Measurements from ENCODE around the gene NOS1. TPM values are rescaled to one million over a fixed set of nuclear protein-coding genes. Genes with fewer than 3 reads are reported as not detected.

NOS1 gene
- total RNA-seq, 1 donor = not detected

DNA sequence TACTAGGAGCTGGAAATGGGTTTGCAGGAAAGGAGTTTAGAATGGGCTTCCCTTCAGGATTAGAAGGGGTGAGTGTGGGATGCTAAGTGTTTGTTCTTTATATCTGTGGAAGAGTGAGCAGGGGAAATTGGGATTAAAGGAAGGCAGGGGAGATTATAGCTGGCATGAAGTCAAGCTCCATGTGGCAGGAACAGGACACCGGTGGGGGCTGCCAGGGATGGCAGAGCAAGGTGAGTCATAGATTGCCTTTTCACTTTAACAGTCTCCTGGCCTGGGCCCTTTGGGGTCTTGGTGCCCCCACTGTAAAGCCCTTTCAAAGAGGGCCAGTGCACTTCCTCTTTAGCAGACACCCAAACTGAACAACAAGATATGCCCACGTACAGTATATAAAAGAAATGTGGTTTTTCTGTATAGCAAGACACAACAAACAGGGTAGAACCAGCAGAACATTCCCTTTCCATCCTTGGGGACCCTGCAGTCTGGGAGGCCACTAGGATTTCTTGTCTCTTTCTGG lies 148.1 kb downstream of the NOS1 start:
- TF ChIP-seq, protein P1, sequence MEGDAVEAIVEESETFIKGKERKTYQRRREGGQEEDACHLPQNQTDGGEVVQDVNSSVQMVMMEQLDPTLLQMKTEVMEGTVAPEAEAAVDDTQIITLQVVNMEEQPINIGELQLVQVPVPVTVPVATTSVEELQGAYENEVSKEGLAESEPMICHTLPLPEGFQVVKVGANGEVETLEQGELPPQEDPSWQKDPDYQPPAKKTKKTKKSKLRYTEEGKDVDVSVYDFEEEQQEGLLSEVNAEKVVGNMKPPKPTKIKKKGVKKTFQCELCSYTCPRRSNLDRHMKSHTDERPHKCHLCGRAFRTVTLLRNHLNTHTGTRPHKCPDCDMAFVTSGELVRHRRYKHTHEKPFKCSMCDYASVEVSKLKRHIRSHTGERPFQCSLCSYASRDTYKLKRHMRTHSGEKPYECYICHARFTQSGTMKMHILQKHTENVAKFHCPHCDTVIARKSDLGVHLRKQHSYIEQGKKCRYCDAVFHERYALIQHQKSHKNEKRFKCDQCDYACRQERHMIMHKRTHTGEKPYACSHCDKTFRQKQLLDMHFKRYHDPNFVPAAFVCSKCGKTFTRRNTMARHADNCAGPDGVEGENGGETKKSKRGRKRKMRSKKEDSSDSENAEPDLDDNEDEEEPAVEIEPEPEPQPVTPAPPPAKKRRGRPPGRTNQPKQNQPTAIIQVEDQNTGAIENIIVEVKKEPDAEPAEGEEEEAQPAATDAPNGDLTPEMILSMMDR (IDR thresholded peaks at IDR 0.05; ENCODE audit: insufficient read depth, low read depth, low read length) = no peak
- no peak for DNase-seq (ENCODE audit: low read depth)
- no peak overlapping the region for H3K4me3 ChIP-seq (ENCODE audit: low read depth, low read length)

DNA sequence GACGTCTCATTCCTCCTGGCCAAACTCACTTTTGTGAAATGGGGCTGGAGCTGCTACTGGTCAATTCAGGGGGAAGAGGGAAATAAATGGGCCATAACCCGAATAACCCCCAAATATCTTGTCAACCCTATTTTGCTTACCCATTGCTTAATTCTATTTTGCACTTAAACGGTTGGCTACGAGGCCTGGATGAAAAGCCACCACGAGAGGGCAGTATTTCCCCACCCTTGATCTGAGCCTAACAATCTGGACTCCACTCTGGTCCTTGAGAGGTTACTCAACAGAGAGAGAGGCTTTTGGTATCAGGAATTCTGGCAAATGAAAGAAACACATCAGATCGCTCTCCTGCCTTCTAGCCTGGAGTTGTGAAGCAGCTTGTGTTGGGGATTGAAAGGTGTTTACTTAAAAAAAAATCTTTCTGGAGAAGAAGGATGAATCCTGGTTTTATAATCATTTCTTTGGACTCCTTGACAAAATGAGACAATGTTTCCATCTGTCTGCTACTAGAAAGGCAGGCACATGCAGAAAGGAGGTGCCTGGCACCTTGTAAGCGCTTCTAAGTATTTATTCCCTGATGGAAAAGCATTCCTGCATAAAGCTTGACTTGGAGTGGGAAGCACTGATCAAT lies 148.7 kb downstream of the NOS1 start:
- TF ChIP-seq, protein P1 (IDR thresholded peaks at IDR 0.05; ENCODE audit: insufficient read depth, low read depth, low read length) = peak; percentile 95
- peak; percentile 77 for DNase-seq (ENCODE audit: low read depth)

DNA sequence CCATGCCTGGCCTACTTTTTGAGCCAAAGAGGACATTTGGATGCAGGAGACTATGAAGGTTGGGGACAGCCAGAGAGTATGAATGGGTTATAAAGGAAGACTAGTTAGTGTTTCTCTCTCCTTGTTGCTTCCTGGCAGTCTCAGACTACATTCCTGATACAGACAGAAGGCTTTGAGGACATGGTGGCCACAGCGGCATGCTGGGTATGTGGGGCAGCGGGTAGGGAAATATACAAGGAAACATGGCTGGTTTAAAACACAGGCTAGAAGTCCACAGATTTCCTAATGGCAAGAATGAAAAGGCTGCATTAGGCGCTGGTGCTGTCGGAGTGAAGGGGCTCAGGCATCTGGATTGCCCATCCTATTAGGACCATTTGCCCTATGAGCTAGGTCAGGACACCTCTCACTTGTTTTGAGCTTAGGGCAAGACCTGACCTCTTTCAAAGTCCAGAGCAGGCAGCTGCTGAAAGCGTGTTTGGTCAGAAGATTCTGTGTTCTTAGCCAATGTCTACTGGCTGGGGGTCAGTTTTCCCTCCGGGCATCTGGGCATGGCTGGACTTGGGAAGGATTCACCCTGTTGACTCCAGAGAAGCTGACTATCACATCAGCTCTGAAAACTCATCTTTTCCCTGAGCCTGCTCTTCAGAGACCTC lies 151.0 kb downstream of the NOS1 start:
- no peak for DNase-seq (ENCODE audit: low read depth)
- no peak overlapping the region for H3K4me3 ChIP-seq (ENCODE audit: low read depth, low read length)
- TF ChIP-seq, protein P1 (IDR thresholded peaks at IDR 0.05; ENCODE audit: insufficient read depth, low read depth, low read length) = no peak

More for the DNA sequence above, 148.7 kb downstream of the NOS1 start:
- H3K4me3 ChIP-seq (ENCODE audit: low read depth, low read length) = no peak overlapping the region

DNA sequence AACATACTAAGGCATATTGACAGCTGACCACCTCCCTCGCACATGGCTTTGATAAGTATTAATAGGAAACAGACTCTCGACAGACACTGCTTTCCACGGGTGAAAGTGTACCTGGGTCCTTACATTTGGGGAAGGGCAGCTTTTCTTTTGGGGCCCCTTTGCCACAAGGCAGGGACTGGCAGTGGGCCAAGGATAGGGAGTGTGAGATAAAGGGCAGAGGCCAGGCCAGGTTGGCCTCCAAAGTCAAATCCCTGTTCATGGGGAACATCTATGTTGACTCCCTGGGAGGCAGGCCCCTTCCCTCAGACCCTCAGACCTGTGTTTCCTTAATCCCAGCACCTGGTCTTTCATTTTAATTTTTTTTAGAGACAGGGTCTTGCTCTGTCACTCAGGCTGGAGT lies 151.8 kb downstream of the NOS1 start:
- TF ChIP-seq, protein P1 (IDR thresholded peaks at IDR 0.05; ENCODE audit: insufficient read depth, low read depth, low read length) = no peak
- DNase-seq (ENCODE audit: low read depth) = no peak

DNA sequence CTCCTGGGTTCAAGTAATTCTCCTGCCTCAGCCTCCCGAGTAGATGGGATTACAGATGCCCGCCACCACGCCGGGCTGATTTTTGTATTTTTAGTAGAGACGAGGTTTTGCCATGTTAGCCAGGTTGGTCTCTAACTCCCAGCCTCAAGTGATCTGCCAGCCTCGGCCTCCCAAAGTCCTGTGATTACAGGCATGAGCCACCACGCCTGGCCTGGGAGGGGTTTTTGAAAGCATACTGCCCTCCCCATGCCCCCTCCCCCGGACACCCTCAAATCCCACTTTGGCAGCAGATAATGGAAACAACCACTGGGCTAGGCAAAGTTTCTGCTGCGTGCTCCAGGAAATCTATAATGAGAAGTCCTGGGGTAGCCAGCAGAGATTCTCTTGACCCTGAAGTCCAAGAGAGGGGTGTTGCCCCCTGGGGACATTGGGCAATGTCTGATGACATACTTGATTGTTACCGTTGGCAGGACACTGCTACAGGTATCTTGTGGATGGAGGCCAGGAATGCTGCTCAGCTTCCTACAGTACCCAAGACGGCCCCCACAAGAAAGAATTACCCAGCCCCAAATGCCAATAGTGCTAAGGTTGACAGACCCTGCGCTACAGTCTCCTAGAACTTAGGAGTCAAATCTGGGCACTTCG lies 152.5 kb downstream of the NOS1 start:
- no peak for DNase-seq (ENCODE audit: low read depth)
- TF ChIP-seq, protein P1 (IDR thresholded peaks at IDR 0.05; ENCODE audit: insufficient read depth, low read depth, low read length) = no peak
- no peak overlapping the region for H3K4me3 ChIP-seq (ENCODE audit: low read depth, low read length)

More for the DNA sequence above, 151.8 kb downstream of the NOS1 start:
- no peak overlapping the region for H3K4me3 ChIP-seq (ENCODE audit: low read depth, low read length)

DNA sequence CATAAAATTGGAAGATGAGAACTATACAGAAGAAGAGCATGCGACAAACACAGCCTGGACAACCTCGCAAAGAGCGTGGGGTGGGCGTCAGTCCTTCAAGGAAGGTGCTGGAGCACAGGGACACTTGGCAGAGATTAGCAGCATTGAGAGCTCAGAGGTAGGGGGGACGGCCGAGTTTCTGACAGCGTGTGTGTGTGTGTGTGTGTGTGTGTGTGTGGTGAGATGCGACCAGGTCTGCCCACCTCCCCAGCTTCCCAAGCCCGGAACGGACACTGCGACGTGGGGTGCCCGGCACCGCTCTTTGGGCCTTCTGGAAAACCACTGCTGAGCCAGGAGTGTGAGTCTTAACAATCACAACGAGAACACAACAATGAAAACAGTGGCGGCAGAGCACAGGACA lies 153.2 kb downstream of the NOS1 start:
- no peak for DNase-seq (ENCODE audit: low read depth)
- H3K4me3 ChIP-seq (ENCODE audit: low read depth, low read length) = no peak overlapping the region
- TF ChIP-seq, protein P1 (IDR thresholded peaks at IDR 0.05; ENCODE audit: insufficient read depth, low read depth, low read length) = no peak
